Gastrocnemius medialis (tissue), 4 donors: ENCODE measurements around the gene SHB.

Source experiments
- CTCF ChIP-seq, 5 experiments: fragments of 450-650 bp in 3 of 5; fragments of 200-600 bp in 2 of 5; sonication (generic) in 2 of 5; IDR thresholded peaks in 4 of 5; conservative IDR thresholded peaks in 1 of 5; 1 replicate in 4 of 5; 2 replicates in 1 of 5; pipeline ENCODE4 v1.5.1; 2016 to 2019; ENCODE audit warnings: antibody characterized with exemption in 5 of 5, mild to moderate bottlenecking in 3 of 5, moderate library complexity in 3 of 5
- POLR2A ChIP-seq, 2 donors: fragments of 450-650 bp; IDR thresholded peaks; one replicate each; pipeline ENCODE4 v1.6.1; 2017; ENCODE audit warnings: antibody characterized with exemption in 2 of 2, mild to moderate bottlenecking in 2 of 2, moderate library complexity in 2 of 2

- no peak for TF ChIP-seq POLR2A (IDR thresholded peaks at IDR 0.05)
- no peak for TF ChIP-seq CTCF (IDR thresholded peaks at IDR 0.05 in 4 of 5, conservative IDR thresholded peaks at IDR 0.05 in 1 of 5)
Observed at GRCh38 chr9:38030658-38031057, 38.4 kb downstream of the SHB start.
